HG03354 (cell line): ENCODE data around the gene EGF.
A peak's percentile ranks its signal among the peaks of the same experiment; 100 is the strongest.

ENCODE experiments used
- ATAC-seq: cut with Tn5 transposase; IDR thresholded peaks from one replicate; pipeline ENCODE4 v1.9.1; 2021; ENCODE audit warnings: mild to moderate bottlenecking; ENCODE audit not compliant: unreplicated experiment, poor library complexity, severe bottlenecking

EGF gene

GRCh38 chr4:109985993-109986974 is 73.6 kb downstream of the EGF start:
- no peak for ATAC-seq

DNA sequence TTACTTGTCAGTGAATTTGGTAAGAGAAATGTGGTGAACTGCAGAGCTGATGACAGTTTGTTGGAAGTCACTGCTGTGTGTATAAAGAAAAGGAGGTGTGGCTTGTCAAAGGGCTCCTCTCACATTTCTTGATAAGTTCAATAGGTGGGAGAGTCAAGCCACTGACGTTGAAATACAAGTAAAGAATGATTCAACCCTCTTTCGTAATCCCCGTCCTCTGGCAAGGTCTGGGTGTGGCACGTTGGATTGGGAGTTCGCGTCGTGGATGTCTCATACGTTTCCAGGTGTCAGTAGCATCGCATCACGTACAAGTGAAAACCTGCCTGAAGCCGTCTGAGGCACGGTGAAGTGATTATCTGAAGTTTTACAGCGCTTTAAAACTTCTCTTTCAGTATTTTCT is 76.4 kb downstream of the EGF start:
- no peak for ATAC-seq

GRCh38 chr4:109989618-109990017 is 76.9 kb downstream of the EGF start:
- ATAC-seq = no peak

- ATAC-seq = peak; percentile 84
Measured at GRCh38 chr4:109990261-109991257, 77.9 kb downstream of the EGF start.

GRCh38 chr4:109993116-109993515 is 80.4 kb downstream of the EGF start:
- no peak for ATAC-seq

DNA sequence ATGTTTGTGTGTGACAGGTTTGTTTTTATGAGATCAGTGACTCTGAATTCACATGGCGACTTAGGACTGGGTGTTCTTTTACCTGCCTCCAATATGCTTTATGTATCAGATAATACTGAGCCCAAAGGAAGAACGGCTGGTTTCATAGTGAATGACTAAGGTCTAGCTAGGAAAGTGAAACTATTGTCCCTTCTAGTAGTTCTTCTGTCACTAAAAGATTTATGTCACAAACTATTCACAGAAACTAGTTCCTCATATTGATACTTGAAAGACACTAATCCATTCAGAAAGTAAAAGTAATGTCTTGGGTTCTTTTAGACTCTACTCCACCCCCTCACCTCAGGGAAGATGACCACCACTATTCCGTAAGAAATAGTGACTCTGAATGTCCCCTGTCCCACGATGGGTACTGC is 81.7 kb downstream of the EGF start:
- ATAC-seq = peak; percentile 75

GRCh38 chr4:109996526-109996925 is 83.8 kb downstream of the EGF start:
- no peak for ATAC-seq

DNA sequence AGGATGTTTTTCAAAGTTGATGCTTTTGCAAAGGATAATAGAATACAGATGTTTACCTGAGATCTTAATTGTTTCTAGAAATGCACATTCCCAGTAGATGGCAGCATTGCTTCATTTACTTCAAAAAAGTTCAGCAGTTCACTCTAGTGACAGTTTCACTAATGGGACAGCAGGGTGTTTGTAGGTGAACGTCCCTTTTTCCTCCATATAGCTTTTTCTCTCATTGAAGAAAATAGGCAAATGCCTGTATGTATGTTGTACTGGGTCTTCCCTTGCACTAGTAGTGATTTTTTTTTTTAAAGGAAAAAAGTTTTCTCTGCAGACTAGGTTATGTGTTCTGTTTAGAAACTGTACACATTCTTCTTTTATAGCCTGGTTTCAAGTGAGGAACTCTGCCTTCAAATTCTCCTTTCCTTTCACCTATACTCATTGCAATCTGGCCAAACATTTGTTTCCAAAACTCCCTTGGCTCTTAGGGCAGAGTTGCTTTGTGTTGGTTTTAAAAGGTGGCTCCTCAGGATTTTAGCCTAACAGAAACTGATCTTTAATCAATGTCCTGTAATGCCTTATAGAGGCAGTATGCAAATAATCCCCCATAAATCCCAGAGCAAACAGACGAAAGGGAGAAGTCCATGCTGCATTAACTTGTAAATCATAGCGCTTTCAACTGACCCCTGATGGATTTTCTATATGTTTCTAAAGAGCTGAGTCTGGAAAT is 86.3 kb downstream of the EGF start:
- peak; percentile 40 for ATAC-seq

- no peak for ATAC-seq
Measured at GRCh38 chr4:109999585-109999912, 86.9 kb downstream of the EGF start.

GRCh38 chr4:110002326-110002725 is 89.6 kb downstream of the EGF start:
- ATAC-seq = no peak

DNA sequence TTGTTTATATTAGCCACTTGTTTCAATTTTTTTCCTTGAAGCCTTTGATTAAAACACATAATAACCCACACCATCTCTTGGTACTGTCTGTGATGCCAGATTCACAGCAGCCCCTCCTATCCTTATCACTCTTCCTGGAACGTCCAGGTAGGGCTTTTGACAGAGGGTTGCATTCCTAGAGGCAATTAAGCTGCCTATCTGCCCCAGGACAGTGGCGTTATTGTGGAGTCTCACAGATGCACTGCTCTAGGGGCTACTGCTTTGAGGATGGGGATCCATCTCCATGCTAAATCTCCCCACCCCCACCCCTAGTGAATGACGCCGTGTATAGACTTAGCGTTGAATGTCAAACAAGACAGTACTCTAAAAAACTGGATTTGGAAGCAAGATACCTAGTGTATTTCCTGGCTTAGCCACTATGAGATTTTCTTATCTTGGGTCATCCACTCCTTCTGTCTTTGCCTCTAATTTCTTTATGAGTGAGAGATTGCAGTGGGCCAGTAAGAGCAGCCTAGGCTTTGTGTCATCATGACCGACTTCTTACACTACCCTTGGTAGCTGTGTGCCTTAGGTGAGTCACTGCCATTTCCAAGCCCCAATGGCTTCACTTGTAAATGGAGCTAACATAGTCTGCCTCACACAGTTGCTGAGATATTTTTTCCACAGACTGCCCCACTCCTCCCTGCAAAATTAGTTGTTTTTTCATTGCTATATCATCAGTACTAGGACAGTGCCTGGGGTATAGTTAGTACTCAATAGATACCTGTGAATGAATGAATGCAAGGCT is 90.9 kb downstream of the EGF start:
- no peak for ATAC-seq

GRCh38 chr4:110004556-110004955 is 91.9 kb downstream of the EGF start:
- no peak for ATAC-seq

DNA sequence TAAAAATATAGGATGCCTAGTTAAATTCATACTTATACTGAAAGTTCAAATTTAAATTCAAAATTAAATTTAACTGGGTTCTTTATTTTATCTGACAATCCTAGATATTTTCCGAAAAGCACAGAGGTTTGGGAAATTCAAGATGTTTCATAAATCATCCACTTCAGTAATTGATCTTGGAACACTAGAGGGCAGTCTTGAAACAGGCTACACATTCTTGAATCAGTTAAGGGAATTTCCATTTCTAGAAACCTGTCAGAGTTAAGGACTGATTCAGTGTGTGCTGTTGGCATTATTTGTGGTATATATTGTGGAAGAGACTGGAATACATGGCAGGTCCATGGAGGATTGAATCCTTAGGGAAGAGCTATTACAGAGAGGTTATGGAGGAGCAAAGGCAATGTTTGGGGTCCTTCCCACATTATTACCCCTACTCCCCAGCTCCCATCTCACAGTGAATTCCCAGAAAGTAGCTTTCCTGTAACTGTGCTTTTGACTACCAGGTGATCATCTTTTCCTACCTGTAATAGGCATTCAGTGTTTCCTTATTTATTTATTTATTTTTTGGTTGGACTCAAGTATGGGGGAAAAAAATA is 92.9 kb downstream of the EGF start:
- peak; percentile 77 for ATAC-seq

- ATAC-seq = no peak
Measured at GRCh38 chr4:110007217-110007616, 94.5 kb downstream of the EGF start.

DNA sequence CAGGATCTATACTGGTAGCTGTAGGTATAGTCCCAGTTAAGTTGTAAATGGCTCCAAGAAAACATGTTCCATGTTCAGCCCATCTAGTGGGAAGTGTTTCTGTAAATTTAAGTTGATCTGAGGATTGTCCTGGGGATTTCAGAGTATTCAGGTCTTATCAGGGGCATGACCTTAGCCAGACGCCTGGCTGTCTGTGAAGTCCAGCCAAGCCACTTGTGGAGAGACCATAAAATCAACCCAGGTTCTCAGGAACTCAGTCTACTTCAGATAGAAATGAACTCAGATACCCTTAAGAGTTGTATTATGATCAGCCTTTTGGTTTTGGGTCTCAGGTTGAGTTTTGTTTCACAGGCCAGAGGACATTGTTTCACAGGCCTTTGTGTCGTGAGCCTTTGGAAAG is 95.9 kb downstream of the EGF start:
- ATAC-seq = no peak

GRCh38 chr4:110009550-110009949 is 96.9 kb downstream of the EGF start:
- ATAC-seq = no peak

- ATAC-seq = no peak
Measured at GRCh38 chr4:110010797-110011196, 98.1 kb downstream of the EGF start.

GRCh38 chr4:110012917-110013316 is 100.2 kb downstream of the EGF start:
- no peak for ATAC-seq

- no peak for ATAC-seq
Measured at GRCh38 chr4:110014233-110014632, 101.5 kb downstream of the EGF start.
